Liver (tissue), 9 donors: ENCODE data around the gene IFNA7. TPM values are rescaled to one million over a fixed set of nuclear protein-coding genes. Genes with fewer than 3 reads are reported as not detected.
"Not testable (repeated sequence)": the region's sequence is repeated elsewhere in the genome, so short reads cannot be mapped to it uniquely, and the experiment has no call there.

Experiments
- DNase-seq: peaks from one replicate; pipeline ENCODE4 v3.0.0-alpha.2; 2017; ENCODE audit warnings: low spot score
- H3K27ac ChIP-seq, 2 donors: one replicate each; pipeline ENCODE4 v1.7.0; 2013; ENCODE audit warnings: inconsistent platforms in 2 of 2, low read length in 2 of 2, control low read depth in 1 of 2, low read depth in 1 of 2, mild to moderate bottlenecking in 1 of 2
- H3K27me3 ChIP-seq, 4 donors: one replicate each; pipeline versions ENCODE4 v1.6.1 to v1.7.0; 2013; ENCODE audit warnings: low read length in 3 of 4, inconsistent platforms in 1 of 4, mild to moderate bottlenecking in 1 of 4, moderate library complexity in 1 of 4; ENCODE audit not compliant: control insufficient read depth in 4 of 4, insufficient read depth in 4 of 4
- H3K36me3 ChIP-seq, 4 donors: one replicate each; pipeline versions ENCODE4 v1.6.1 to v1.7.0; 2013; ENCODE audit warnings: low read length in 3 of 4, mild to moderate bottlenecking in 3 of 4, low read depth in 1 of 4, moderate library complexity in 1 of 4; ENCODE audit not compliant: control insufficient read depth in 4 of 4, insufficient read depth in 3 of 4
- H3K4me1 ChIP-seq, 4 donors: one replicate each; pipeline versions ENCODE4 v1.6.1 to v1.7.0; 2013; ENCODE audit warnings: low read length in 3 of 4, mild to moderate bottlenecking in 3 of 4, moderate library complexity in 1 of 4; ENCODE audit not compliant: control insufficient read depth in 4 of 4, insufficient read depth in 4 of 4
- H3K4me3 ChIP-seq, 3 donors: one replicate each; pipeline versions ENCODE4 v1.6.1 to v1.7.0; 2013; ENCODE audit warnings: low read length in 3 of 3, control low read depth in 1 of 3, low read depth in 1 of 3, mild to moderate bottlenecking in 1 of 3
- H3K9ac ChIP-seq, 2 donors: one replicate each; pipeline ENCODE4 v1.7.0; 2013; ENCODE audit warnings: low read length in 2 of 2, mild to moderate bottlenecking in 2 of 2, moderate library complexity in 2 of 2, control low read depth in 1 of 2, low read depth in 1 of 2
- H3K9me3 ChIP-seq, 4 donors: one replicate each; pipeline versions ENCODE4 v1.6.1 to v1.7.0; 2013; ENCODE audit warnings: low read length in 3 of 4; ENCODE audit not compliant: control insufficient read depth in 4 of 4
- HNF4A ChIP-seq, 2 donors: conservative IDR thresholded peaks; 2 replicates each; pipeline ENCODE4 v1.6.1; 2016; ENCODE audit warnings: antibody characterized with exemption in 2 of 2, mild to moderate bottlenecking in 2 of 2
- RAD21 ChIP-seq, 2 donors: IDR thresholded peaks; 2 replicates each; pipeline ENCODE4 v1.6.1; 2016; ENCODE audit warnings: antibody characterized with exemption in 2 of 2, mild to moderate bottlenecking in 2 of 2
- WGBS: extraction: QIAGEN DNeasy Blood & Tissue Kit; methylation state at CpG from one replicate; pipeline ENCODE4 v1.1.7; 2013; 5-methylcytosine and 5-hydroxymethylcytosine counted together
- polyA plus RNA-seq, 2 donors: library from polyadenylated mRNA; stranded (reverse) in 1 of 2; unstranded in 1 of 2; fragments of 200-250 nt in 1 of 2; fragments of >200 nt in 1 of 2; fragmentation: Nextera tagmentation in 1 of 2; extraction: Ambion mirVana in 1 of 2; gene quantifications; one replicate each; pipeline versions ENCODE4 v1.2.1 to v1.2.3, GENCODE V29; 2013 to 2015
- total RNA-seq, 2 donors: library from RNA; depleted of rRNA; stranded (reverse); fragments of >200 nt; gene quantifications; one replicate each; pipeline ENCODE4 v1.2.3, GENCODE V29; 2014
- TF ChIP-seq, protein P1 (sequence below): fragments of 150-350 bp; IDR thresholded peaks from 2 replicates; pipeline ENCODE4 v1.5.1; 2017; ENCODE audit warnings: improper control_type of control experiment, low read depth, low read length; ENCODE audit not compliant: missing input control
- donor health status: healthy.
- donor health status: healthy.
- donor health status: healthy.
- donor health status: healthy.
- donor health status: healthy.

IFNA7 gene
- total and polyA plus RNA-seq, 4 donors = not detected

DNA sequence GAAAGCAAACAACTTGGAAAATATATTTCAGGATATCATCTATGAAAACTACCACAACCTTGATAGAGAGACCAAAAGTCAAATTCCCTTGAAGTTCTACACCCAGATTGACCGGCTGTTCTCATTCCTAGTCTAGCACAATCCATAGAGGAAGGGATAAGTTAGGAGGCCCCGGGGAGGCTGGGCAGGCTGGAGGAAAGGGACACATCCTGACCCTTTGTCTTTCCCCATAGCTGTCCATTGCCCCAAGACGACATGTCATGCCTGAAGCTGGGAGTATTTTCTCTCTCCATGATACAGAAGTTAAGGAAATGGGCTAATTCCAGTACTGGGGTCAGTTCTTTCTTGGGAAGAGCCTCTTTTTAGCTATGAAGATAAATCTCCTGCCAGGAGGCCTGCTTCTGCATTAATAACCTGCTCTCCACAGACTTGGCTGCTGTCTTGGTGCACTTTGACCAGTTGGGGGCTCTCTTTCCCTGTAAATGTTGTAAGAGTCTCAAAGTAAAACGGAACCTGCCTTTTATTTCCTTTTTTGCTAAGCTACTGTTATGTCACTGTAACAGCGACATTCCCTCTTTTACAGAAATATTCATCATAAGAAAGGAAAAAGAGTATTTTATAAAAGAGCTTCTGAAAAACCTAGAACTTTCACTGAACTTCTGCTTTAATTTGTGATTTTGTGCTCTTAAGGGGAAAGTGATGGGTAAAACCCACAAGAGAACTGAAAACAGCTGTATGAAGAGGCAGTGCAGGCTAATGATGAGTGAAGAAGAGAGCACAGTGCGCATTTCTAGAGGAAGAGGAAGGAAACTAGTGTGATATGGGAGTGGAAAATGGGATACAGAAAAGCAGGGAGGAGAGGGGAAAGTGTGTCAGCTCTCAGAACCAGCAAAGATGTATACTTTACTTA lies 6.9 kb downstream of the IFNA7 start:
- not testable (repeated sequence) for H3K9ac ChIP-seq, H3K36me3 ChIP-seq, H3K9me3 ChIP-seq, H3K4me1 ChIP-seq, DNase-seq, H3K27ac ChIP-seq, H3K4me3 ChIP-seq, H3K27me3 ChIP-seq
- TF ChIP-seq, protein P1, sequence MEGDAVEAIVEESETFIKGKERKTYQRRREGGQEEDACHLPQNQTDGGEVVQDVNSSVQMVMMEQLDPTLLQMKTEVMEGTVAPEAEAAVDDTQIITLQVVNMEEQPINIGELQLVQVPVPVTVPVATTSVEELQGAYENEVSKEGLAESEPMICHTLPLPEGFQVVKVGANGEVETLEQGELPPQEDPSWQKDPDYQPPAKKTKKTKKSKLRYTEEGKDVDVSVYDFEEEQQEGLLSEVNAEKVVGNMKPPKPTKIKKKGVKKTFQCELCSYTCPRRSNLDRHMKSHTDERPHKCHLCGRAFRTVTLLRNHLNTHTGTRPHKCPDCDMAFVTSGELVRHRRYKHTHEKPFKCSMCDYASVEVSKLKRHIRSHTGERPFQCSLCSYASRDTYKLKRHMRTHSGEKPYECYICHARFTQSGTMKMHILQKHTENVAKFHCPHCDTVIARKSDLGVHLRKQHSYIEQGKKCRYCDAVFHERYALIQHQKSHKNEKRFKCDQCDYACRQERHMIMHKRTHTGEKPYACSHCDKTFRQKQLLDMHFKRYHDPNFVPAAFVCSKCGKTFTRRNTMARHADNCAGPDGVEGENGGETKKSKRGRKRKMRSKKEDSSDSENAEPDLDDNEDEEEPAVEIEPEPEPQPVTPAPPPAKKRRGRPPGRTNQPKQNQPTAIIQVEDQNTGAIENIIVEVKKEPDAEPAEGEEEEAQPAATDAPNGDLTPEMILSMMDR = peak; percentile 25
- peak in 1 of 2 donors; percentile 28 for TF ChIP-seq HNF4A (conservative IDR thresholded peaks at IDR 0.05)
- TF ChIP-seq RAD21 (IDR thresholded peaks at IDR 0.05) = peak; percentile 41 to 45
- 32% methylated on average over 6 of the region's 6 CpGs for WGBS

DNA sequence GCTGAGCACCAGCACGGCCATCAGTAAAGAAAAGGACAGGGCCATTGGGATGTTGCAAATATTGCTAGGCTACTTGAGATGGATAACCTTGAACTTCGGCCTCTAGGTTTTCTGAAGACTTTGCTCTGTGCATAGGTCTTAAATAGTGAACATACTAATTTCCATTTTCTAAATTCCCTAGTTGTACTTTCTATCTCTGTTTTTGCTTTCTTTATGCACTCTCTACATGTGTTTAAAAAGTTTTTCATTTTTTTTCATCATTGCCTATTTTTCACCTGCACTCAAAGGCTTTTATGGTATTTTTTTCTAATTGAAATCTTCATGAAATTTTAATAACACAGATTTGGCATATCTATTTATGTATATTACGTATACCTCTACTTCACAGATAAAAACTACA lies 14.5 kb downstream of the IFNA7 start, which contains the start of gene IFNA4:
IFNA4 (minus strand) TSS at position 101 of the 400 bp plus-strand sequence; CDS start at position 45, 56 bp downstream.
- not testable (repeated sequence) for H3K9me3 ChIP-seq, H3K36me3 ChIP-seq, H3K4me1 ChIP-seq, DNase-seq, H3K9ac ChIP-seq, H3K4me3 ChIP-seq, H3K27ac ChIP-seq, H3K27me3 ChIP-seq
- WGBS = 82% methylated on average over 3 of the region's 3 CpGs

DNA sequence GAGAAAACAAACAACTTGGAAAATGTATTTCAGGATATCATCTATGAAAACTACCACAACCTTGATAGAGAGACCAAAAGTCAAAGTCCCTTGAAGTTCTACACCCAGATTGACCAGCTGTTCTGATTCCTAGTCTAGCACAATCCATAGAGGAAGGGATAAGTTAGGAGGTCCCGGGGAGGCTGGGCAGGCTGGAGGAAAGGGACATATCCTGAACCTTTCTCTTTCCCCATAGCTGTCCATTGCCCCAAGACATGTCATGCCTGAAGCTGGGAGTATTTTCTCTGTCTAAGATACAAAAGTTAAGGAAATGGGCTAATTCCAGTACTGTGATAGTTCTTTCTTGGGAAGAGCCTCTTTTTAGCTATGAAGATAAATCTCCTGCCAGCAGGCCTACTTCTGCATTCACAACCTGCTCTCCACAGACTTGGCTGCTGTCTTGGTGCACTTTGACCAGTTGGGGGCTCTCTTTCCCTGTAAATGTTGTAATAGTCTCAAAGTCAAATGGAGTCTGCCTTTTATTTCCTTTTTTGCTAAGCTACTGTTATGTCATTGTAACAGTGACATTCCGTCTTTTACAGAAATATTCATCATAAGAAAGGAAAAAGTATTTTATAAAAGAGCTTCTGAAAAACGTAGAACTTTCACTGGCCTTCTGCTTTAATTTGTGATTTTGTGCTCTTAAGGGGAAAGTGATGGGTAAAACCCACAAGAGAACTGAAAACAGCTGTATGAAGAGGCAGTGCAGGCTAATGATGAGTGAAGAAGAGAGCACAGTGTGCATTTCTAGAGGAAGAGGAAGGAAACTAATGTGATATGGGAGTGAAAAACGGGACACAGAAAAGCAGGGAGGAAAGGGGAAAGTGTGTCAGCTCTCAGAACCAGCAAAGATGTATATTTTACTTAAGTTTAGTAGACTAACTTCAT lies 18.9 kb downstream of the IFNA7 start:
- H3K27me3 ChIP-seq, H3K9me3 ChIP-seq, H3K36me3 ChIP-seq, DNase-seq, H3K4me1 ChIP-seq, H3K27ac ChIP-seq, H3K4me3 ChIP-seq, H3K9ac ChIP-seq: not testable (repeated sequence)
- 35% methylated on average over 4 of the region's 4 CpGs for WGBS
- peak; percentile 16 to 24 for TF ChIP-seq RAD21 (IDR thresholded peaks at IDR 0.05)
- TF ChIP-seq, protein P1 = peak; percentile 14
